Activated B cell treated with CpG ODN at 0.5 μM for 24 hours (primary cell): ENCODE data around the gene IKZF4. TPM values are rescaled to one million over a fixed set of nuclear protein-coding genes. Genes with fewer than 3 reads are reported as not detected.

Experiments
- ATAC-seq: fragments of 200-7000 bp; cut with Tn5 transposase; one replicate; pipeline ENCODE4 v1.10.0; 2021; ENCODE audit warnings: low read depth, mild to moderate bottlenecking, moderate library complexity
- CTCF ChIA-PET: fragments of 350-600 bp; sonication (Branson Sonifier 250); formaldehyde crosslinking; loops from one replicate; lab custom pipeline; 2021; ENCODE audit warnings: antibody characterized with exemption; lab: Charles Lee
- POLR2A ChIA-PET: fragments of 350-600 bp; sonication (Branson Sonifier 250); formaldehyde crosslinking; loops from one replicate; lab custom pipeline; 2021; ENCODE audit warnings: antibody characterized with exemption; lab: Charles Lee
- DNase-seq: peaks from one replicate; pipeline ENCODE4 v3.0.0; 2022
- H3K27ac Mint-ChIP-seq: one replicate; pipeline ENCODE4 v1.8.0; 2020; ENCODE audit warnings: mixed read lengths
- H3K27me3 Mint-ChIP-seq: one replicate; pipeline ENCODE4 v1.8.0; 2021; ENCODE audit warnings: mixed read lengths
- H3K36me3 Mint-ChIP-seq: one replicate; pipeline ENCODE4 v1.8.0; 2021; ENCODE audit warnings: low read depth, mixed read lengths
- H3K4me1 Mint-ChIP-seq: one replicate; pipeline ENCODE4 v1.8.0; 2021; ENCODE audit warnings: mixed read lengths
- H3K4me3 Mint-ChIP-seq: one replicate; pipeline ENCODE4 v1.8.0; 2020; ENCODE audit warnings: mild to moderate bottlenecking, mixed read lengths
- H3K9me3 Mint-ChIP-seq: one replicate; pipeline ENCODE4 v1.8.0; 2020; ENCODE audit warnings: mixed read lengths
- intact Hi-C: fragments of 100-400 bp; cut with micrococcal nuclease; formaldehyde crosslinking; loops from one replicate; pipeline ENCODE4 v1.15.1; 2024
- total RNA-seq: library from RNA; stranded (reverse); gene quantifications from 2 replicates; pipeline ENCODE4 v1.2.3, GENCODE V29; 2022
- TF ChIP-seq, protein P1 (sequence below): fragments of 200-600 bp; IDR thresholded peaks from one replicate; pipeline ENCODE4 v1.8.0; 2022; ENCODE audit warnings: antibody characterized with exemption, mild to moderate bottlenecking

The IKZF4 gene
- total RNA-seq, 1 donor from 2014 or later, result 6.4 TPM

DNA sequence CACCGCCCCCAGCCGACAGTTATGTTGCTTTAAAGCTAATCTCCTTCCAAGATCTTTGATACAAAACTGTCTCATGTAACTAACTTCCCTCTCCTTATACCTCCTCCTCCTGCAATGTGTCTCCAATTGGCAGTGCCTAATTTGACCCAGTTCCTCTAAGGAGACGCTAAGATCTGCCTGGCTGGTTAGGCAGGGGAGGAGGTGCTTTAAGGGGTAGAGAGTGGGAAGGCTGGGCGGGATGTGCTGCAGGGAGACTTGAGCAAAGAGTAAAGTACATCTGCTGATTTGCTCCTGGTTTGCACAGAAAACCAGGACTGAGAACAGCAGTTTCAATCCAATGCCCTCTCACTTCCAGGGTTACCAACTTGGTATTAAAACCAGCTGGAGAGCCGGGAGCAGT, 7.4 kb upstream of the IKZF4 start:
- Mint-ChIP-seq H3K27ac (no peak overlapping the region), H3K4me3 (no peak overlapping the region), H3K4me1 (peaks cover 1% of the 10 kb centered on the region), H3K36me3 (peaks cover 7% of the 10 kb centered on the region), H3K9me3 (no peaks in the 10 kb centered on the region), H3K27me3 (no peaks in the 10 kb centered on the region)
- TF ChIP-seq, protein P1, sequence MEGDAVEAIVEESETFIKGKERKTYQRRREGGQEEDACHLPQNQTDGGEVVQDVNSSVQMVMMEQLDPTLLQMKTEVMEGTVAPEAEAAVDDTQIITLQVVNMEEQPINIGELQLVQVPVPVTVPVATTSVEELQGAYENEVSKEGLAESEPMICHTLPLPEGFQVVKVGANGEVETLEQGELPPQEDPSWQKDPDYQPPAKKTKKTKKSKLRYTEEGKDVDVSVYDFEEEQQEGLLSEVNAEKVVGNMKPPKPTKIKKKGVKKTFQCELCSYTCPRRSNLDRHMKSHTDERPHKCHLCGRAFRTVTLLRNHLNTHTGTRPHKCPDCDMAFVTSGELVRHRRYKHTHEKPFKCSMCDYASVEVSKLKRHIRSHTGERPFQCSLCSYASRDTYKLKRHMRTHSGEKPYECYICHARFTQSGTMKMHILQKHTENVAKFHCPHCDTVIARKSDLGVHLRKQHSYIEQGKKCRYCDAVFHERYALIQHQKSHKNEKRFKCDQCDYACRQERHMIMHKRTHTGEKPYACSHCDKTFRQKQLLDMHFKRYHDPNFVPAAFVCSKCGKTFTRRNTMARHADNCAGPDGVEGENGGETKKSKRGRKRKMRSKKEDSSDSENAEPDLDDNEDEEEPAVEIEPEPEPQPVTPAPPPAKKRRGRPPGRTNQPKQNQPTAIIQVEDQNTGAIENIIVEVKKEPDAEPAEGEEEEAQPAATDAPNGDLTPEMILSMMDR, result no peak
- intact Hi-C loops, result no loop called here
- no peak for ATAC-seq
- POLR2A ChIA-PET, result no interaction called here
- DNase-seq, result no peak
- CTCF ChIA-PET, result interaction anchor here (1.2 kb wide), 2 partner anchors 15 to 18 kb away, joined by 3 read pairs; no protein-coding TSS in a partner anchor

DNA sequence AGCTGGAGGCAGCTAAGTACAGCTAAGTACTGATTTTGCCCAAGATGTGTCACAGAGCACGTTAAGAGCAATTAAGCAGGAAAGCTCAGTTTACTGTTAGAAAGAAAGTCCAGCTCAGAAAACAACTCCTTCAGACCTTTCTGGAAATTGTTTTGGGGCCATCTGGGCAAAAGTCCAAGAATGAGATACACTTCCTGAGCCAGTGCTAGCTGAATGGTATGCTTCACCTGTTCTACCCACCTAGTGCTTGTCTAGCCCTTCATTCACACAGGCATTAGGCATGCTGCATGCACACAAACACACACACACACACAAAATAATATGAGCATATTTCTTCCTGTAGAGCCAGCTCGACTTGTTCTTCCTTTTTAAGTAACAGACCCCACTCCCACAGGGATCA, 6.6 kb upstream of the IKZF4 start:
- CTCF ChIA-PET, result interaction anchor here (1.2 kb wide), 1 partner anchor 16 kb away, joined by 3 read pairs; no protein-coding TSS in a partner anchor
- POLR2A ChIA-PET, result interaction anchor here (0.7 kb wide), 2 partner anchors 15 to 1464 kb away, joined by 3 to 6 read pairs; no protein-coding TSS in a partner anchor
- ATAC-seq (no peak), DNase-seq (no peak)
- TF ChIP-seq, protein P1, result no peak
- Mint-ChIP-seq H3K9me3 (no peaks in the 10 kb centered on the region), H3K27me3 (no peaks in the 10 kb centered on the region), H3K4me3 (no peak overlapping the region), H3K36me3 (peaks cover 7% of the 10 kb centered on the region), H3K4me1 (no peaks in the 10 kb centered on the region), H3K27ac (no peak overlapping the region)
- intact Hi-C loops, result no loop called here

DNA sequence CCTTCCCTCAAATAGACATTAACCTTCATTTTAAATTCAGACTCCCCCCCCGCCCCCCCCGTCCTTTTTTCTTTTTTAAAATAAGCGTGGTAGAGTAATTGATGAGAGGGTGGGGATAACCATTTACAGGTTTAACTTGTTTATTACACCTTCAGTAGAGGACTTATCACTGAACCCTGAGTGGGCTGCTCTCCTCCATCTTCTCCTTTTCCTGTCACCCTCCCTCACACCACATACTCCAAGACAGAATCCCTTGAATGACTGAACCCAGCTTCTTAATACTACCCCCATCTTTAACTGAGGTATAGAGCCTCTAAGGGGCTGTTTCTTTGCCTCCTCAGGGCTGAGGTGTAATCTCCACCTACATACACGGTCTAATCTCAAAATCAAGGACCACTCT, 3.7 kb upstream of the IKZF4 start:
- intact Hi-C loops, result no loop called here
- ATAC-seq, result no peak
- Mint-ChIP-seq H3K9me3 (no peaks in the 10 kb centered on the region), H3K36me3 (peaks cover 7% of the 10 kb centered on the region), H3K27me3 (no peaks in the 10 kb centered on the region), H3K4me1 (peaks cover 9% of the 10 kb centered on the region), H3K27ac (no peak overlapping the region), H3K4me3 (no peak overlapping the region)
- POLR2A ChIA-PET, result no interaction called here
- no peak for DNase-seq
- TF ChIP-seq, protein P1, result no peak
- CTCF ChIA-PET, result no interaction called here

DNA sequence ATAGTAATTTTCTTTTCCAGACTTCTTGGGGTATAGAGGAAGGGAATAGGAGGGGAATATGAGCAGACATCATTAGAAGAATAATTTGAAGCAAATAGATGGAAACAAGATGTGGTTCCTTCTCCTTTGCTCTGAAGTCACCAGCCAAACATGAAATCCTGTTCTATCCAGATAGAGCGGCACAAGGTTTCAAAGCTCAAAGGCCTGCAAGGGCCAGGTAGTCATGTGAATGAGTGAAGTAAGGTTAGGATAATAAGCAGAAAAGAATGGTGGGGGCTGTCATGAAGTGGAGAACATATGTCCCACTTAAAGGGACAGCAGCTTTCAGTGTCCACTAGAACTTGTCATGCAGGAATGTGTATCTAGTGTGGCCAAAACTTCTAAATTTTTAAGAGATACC, 2.5 kb upstream of the IKZF4 start:
- H3K27ac Mint-ChIP-seq, result no peak overlapping the region
- no peak for DNase-seq
- no peak for ATAC-seq
- H3K4me1 Mint-ChIP-seq, result peaks cover 9% of the 10 kb centered on the region
- peaks cover 7% of the 10 kb centered on the region for H3K36me3 Mint-ChIP-seq
- TF ChIP-seq, protein P1, result no peak
- intact Hi-C loops, result no loop called here
- H3K4me3 Mint-ChIP-seq, result no peak overlapping the region
- ChIA-PET CTCF (no interaction called here), POLR2A (no interaction called here)
- no peaks in the 10 kb centered on the region for H3K9me3 Mint-ChIP-seq
- H3K27me3 Mint-ChIP-seq, result no peaks in the 10 kb centered on the region

DNA sequence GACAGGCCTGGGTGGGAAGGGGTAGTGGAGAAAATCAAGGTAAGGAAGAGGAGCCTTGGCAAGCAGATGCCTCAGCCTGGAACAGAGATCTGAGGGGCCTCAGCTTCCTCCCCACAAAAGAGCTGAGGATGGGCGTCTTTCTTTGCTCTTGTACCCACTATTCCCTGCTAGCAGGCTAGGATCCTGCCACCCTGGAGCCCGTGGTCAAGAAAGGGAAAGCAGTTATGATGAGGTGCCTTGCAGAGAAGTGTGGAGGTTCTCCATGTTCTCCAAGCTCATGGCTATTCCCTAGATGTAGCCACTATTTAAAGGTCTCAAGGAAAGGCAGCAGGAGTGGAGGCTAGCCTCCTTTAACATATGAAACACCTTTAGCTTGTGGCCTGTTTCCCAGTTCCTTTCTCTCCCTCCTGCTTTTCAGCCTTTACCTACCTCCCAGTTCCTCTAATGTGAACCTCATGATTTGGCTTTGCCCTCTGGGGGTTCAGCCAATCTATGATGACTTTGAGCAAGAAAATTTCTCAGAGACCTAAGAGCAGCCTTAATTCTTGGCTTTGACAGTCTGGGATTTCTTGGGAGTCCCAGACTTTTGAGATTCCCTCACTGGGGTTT, 1.1 kb downstream of the IKZF4 start:
- Mint-ChIP-seq H3K4me3 (no peak overlapping the region), H3K27me3 (no peaks in the 10 kb centered on the region), H3K27ac (no peak overlapping the region), H3K9me3 (no peaks in the 10 kb centered on the region), H3K4me1 (peaks cover 9% of the 10 kb centered on the region), H3K36me3 (peaks cover 5% of the 10 kb centered on the region)
- CTCF ChIA-PET, result no interaction called here
- intact Hi-C loops, result no loop called here
- POLR2A ChIA-PET, result interaction anchor here (0.6 to 1.4 kb wide), 3 partner anchors 15 to 25 kb away, joined by 3 to 7 read pairs (median 4); no protein-coding TSS in a partner anchor
- DNase-seq (no peak), ATAC-seq (no peak)
- TF ChIP-seq, protein P1, result no peak
